Caco-2 (cell line): ENCODE results near the gene CCDC142. TPM values are rescaled to one million over a fixed set of nuclear protein-coding genes. Genes with fewer than 3 reads are reported as not detected.
"Not testable (repeated sequence)": the region's sequence is repeated elsewhere in the genome, so short reads cannot be mapped to it uniquely, and the experiment has no call there.

ENCODE experiments used
- BruUV-seq: library from RNA; stranded (reverse); fragments of 400-500 nt; replicated peaks from 2 replicates; lab custom pipeline; 2021; lab: Mats Ljungman, UMichigan
- CTCF ChIA-PET: fragments of 300-600 bp; sonication (Branson Sonifier 250); formaldehyde crosslinking; loops from one replicate; lab custom pipeline; 2022; ENCODE audit warnings: antibody characterized with exemption; lab: Charles Lee
- POLR2A ChIA-PET: fragments of 300-600 bp; sonication (Branson Sonifier 250); formaldehyde crosslinking; loops from one replicate; lab custom pipeline; 2022; ENCODE audit warnings: antibody characterized with exemption; lab: Charles Lee
- DNase-seq, 2 experiments: peaks; one replicate each; pipeline versions ENCODE4 v3.0.0 to v3.0.0-alpha.2; 2020 to 2022
- H3K27me3 ChIP-seq: replicated peaks from 2 replicates; pipeline ENCODE4 v1.6.0; 2011; ENCODE audit warnings: low read length; ENCODE audit not compliant: control insufficient read depth, insufficient read depth
- H3K36me3 ChIP-seq: 2 replicates; pipeline ENCODE4 v1.5.1; 2011; ENCODE audit warnings: low read length; ENCODE audit not compliant: control insufficient read depth, insufficient read depth
- H3K4me1 ChIP-seq: fragments of 250-450 bp; sonication (Bioruptor Pico); 2 replicates; pipeline ENCODE4 v1.5.1; 2020; ENCODE audit warnings: mild to moderate bottlenecking
- H3K4me3 ChIP-seq: 2 replicates; pipeline ENCODE4 v1.5.1; 2011; ENCODE audit warnings: low read depth, mild to moderate bottlenecking, control low read depth, low read length
- H3K9me3 ChIP-seq: fragments of 250-450 bp; sonication (Bioruptor Pico); 2 replicates; pipeline ENCODE4 v1.5.1; 2020; ENCODE audit warnings: mild to moderate bottlenecking, moderate library complexity
- H3K27ac Mint-ChIP-seq: one replicate; pipeline ENCODE4 v1.8.0; 2022; ENCODE audit warnings: mixed read lengths; ENCODE audit not compliant: unreplicated experiment
- H3K27me3 Mint-ChIP-seq: one replicate; pipeline ENCODE4 v1.8.0; 2022; ENCODE audit warnings: mixed read lengths; ENCODE audit not compliant: insufficient read depth, unreplicated experiment
- H3K36me3 Mint-ChIP-seq: one replicate; pipeline ENCODE4 v1.8.0; 2022; ENCODE audit warnings: mild to moderate bottlenecking, mixed read lengths; ENCODE audit not compliant: insufficient read depth, unreplicated experiment
- H3K4me1 Mint-ChIP-seq: one replicate; pipeline ENCODE4 v1.8.0; 2022; ENCODE audit warnings: low read depth, mixed read lengths; ENCODE audit not compliant: unreplicated experiment
- H3K4me3 Mint-ChIP-seq: one replicate; pipeline ENCODE4 v1.8.0; 2022; ENCODE audit warnings: mild to moderate bottlenecking, moderate library complexity, mixed read lengths; ENCODE audit not compliant: unreplicated experiment
- H3K9me3 Mint-ChIP-seq: one replicate; pipeline ENCODE4 v1.8.0; 2022; ENCODE audit warnings: mixed read lengths; ENCODE audit not compliant: unreplicated experiment
- intact Hi-C: fragments of 100-400 bp; cut with micrococcal nuclease; formaldehyde crosslinking; loops from one replicate; pipeline ENCODE4 v1.10.0; 2022; ENCODE audit not compliant: unreplicated experiment
- total RNA-seq: library from RNA; stranded (reverse); gene quantifications from 2 replicates; pipeline ENCODE4 v1.2.3, GENCODE V29; 2022
- TF ChIP-seq, protein P1 (sequence below), 2 experiments: fragments of 200-600 bp in 1 of 2; IDR thresholded peaks; 1 replicate in 1 of 2; 2 replicates in 1 of 2; pipeline versions ENCODE4 v1.5.1 to v1.8.0; 2011 to 2022; ENCODE audit warnings: antibody characterized with exemption in 1 of 2, control low read depth in 1 of 2, inconsistent platforms in 1 of 2, low read depth in 1 of 2, low read length in 1 of 2, mild to moderate bottlenecking in 1 of 2, moderate library complexity in 1 of 2; ENCODE audit not compliant: insufficient read depth in 1 of 2, severe bottlenecking in 1 of 2, unreplicated experiment in 1 of 2

CCDC142 gene
- total RNA-seq, 1 experiment from 2014 or later, result 39.0 TPM

- Mint-ChIP-seq H3K9me3 (no peaks in the 10 kb centered on the region), H3K4me3 (peak overlapping the region; percentile 93), H3K36me3 (peaks cover 45% of the 10 kb centered on the region), H3K27me3 (no peaks in the 10 kb centered on the region), H3K27ac (peak overlapping the region; percentile 95), H3K4me1 (peaks cover 8% of the 10 kb centered on the region)
- no peak for DNase-seq
- H3K27me3 ChIP-seq, result no peaks in the 10 kb centered on the region
- ChIA-PET POLR2A (interaction anchor here (0.7 to 1.3 kb wide), 3 partner anchors 18 to 31 kb away, joined by 4 to 10 read pairs (median 5); no protein-coding TSS in a partner anchor), CTCF (interaction anchor here (0.6 to 1.0 kb wide), 2 partner anchors 10 to 32 kb away, joined by 3 read pairs; no protein-coding TSS in a partner anchor)
- no TSS peak for BruUV-seq
- peak overlapping the region; percentile 65 for H3K4me3 ChIP-seq
- H3K36me3 ChIP-seq, result no peaks in the 10 kb centered on the region
- peaks cover 4% of the 10 kb centered on the region; the same call in 1 of the 2 replicates for H3K4me1 ChIP-seq
- TF ChIP-seq, protein P1, sequence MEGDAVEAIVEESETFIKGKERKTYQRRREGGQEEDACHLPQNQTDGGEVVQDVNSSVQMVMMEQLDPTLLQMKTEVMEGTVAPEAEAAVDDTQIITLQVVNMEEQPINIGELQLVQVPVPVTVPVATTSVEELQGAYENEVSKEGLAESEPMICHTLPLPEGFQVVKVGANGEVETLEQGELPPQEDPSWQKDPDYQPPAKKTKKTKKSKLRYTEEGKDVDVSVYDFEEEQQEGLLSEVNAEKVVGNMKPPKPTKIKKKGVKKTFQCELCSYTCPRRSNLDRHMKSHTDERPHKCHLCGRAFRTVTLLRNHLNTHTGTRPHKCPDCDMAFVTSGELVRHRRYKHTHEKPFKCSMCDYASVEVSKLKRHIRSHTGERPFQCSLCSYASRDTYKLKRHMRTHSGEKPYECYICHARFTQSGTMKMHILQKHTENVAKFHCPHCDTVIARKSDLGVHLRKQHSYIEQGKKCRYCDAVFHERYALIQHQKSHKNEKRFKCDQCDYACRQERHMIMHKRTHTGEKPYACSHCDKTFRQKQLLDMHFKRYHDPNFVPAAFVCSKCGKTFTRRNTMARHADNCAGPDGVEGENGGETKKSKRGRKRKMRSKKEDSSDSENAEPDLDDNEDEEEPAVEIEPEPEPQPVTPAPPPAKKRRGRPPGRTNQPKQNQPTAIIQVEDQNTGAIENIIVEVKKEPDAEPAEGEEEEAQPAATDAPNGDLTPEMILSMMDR (IDR thresholded peaks at IDR 0.05; ENCODE audit: insufficient read depth in 1 of 2, low read depth in 1 of 2, low read length in 1 of 2, severe bottlenecking in 1 of 2, unreplicated experiment in 1 of 2), result no peak
- no peaks in the 10 kb centered on the region for H3K9me3 ChIP-seq
- intact Hi-C loops, result loop anchor here (1.0 kb wide), 4 partner anchors 12 to 116 kb away; partner anchors contain the start of genes AUP1, HTRA2, TTC31 and WBP1
Observed at GRCh38 chr2:74471332-74472065, 11.3 kb downstream of the CCDC142 start.

- CTCF ChIA-PET, result interaction anchor here (1.0 kb wide), 1 partner anchor 9 kb away, joined by 3 read pairs; no protein-coding TSS in a partner anchor
- H3K27me3 Mint-ChIP-seq, H3K4me1 Mint-ChIP-seq, H3K9me3 Mint-ChIP-seq, H3K36me3 ChIP-seq, H3K27me3 ChIP-seq, H3K4me1 ChIP-seq, BruUV-seq, intact Hi-C loops, H3K9me3 ChIP-seq, DNase-seq, H3K4me3 ChIP-seq: not testable (repeated sequence)
- H3K4me3 Mint-ChIP-seq, result peak overlapping the region; percentile 93
- H3K36me3 Mint-ChIP-seq, result peaks cover 39% of the 10 kb centered on the region
- POLR2A ChIA-PET, result interaction anchor here (1.3 kb wide), 1 partner anchor 28 kb away, joined by 10 read pairs; no protein-coding TSS in a partner anchor
- H3K27ac Mint-ChIP-seq, result peak overlapping the region; percentile 51
Observed at GRCh38 chr2:74470742-74471141, 12.1 kb downstream of the CCDC142 start.

DNA sequence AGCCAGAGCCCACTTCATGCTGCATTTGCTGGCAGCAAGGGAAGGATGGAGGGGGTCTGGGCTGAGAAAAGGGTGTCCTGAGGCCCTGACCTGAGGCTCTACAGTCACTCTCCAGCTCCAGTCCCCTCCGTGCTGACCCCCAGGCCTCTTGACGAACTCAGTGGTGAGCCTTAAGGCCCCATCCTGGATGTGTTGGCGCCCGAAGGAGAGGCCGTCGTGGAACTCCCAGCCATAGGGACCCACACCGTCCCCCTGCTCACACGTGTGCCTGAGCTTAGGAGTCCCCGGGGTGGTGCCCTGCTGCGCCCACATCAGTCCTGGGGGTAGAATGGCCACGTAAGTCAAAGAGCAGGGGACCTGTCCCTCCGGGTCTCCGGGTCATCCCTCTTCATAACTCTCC lies 18.4 kb downstream of the CCDC142 start:
- no TSS peak for BruUV-seq
- no peaks in the 10 kb centered on the region for H3K9me3 ChIP-seq
- peaks cover 6% of the 10 kb centered on the region for H3K4me1 Mint-ChIP-seq
- peak overlapping the region; percentile 92 for H3K4me3 ChIP-seq
- peak overlapping the region; percentile 98 for H3K27ac Mint-ChIP-seq
- no peaks in the 10 kb centered on the region for H3K9me3 Mint-ChIP-seq
- no peaks in the 10 kb centered on the region for H3K27me3 Mint-ChIP-seq
- H3K27me3 ChIP-seq, result no peaks in the 10 kb centered on the region
- 0 out of 2 replicates have a peak, but pooled peaks cover 5% of the 10 kb centered on the region for H3K4me1 ChIP-seq
- H3K36me3 ChIP-seq, result peaks cover 4% of the 10 kb centered on the region
- TF ChIP-seq, protein P1 (IDR thresholded peaks at IDR 0.05; ENCODE audit: insufficient read depth in 1 of 2, low read depth in 1 of 2, low read length in 1 of 2, severe bottlenecking in 1 of 2, unreplicated experiment in 1 of 2), result no peak
- intact Hi-C loops, result no loop called here
- peak overlapping the region; percentile 99 for H3K4me3 Mint-ChIP-seq
- CTCF ChIA-PET, result interaction anchor here (1.8 kb wide), 1 partner anchor 68 kb away, joined by 5 read pairs; no protein-coding TSS in a partner anchor
- DNase-seq, result no peak
- POLR2A ChIA-PET, result interaction anchor here (1.1 kb wide), 1 partner anchor 24 kb away, joined by 4 read pairs; no protein-coding TSS in a partner anchor
- peaks cover 46% of the 10 kb centered on the region for H3K36me3 Mint-ChIP-seq
